Measurements from ENCODE around the gene PTPRR.

DNA sequence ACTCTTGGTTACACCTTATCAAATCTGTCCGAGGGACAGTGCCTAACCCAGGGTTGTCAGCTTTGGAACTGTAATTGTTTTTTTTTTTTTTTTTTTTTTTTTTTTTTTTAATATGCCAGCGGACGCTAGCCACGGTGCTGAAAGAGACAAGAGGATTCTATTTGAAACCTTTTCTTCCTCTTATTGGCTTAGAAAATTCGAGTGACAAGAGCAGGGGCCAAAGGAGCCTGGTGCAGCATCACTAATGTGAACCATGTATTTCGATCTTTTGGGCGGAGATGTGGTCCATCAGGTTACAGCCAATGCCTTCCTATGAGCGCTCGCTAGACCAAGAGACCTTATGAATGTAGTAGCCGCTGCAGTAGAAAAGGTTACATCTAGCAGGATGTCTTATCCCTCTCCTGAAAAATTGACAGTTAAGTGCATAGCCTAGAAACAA lies 922 bp downstream of the PTPRR start:
- TF ChIP-seq, protein P1, sequence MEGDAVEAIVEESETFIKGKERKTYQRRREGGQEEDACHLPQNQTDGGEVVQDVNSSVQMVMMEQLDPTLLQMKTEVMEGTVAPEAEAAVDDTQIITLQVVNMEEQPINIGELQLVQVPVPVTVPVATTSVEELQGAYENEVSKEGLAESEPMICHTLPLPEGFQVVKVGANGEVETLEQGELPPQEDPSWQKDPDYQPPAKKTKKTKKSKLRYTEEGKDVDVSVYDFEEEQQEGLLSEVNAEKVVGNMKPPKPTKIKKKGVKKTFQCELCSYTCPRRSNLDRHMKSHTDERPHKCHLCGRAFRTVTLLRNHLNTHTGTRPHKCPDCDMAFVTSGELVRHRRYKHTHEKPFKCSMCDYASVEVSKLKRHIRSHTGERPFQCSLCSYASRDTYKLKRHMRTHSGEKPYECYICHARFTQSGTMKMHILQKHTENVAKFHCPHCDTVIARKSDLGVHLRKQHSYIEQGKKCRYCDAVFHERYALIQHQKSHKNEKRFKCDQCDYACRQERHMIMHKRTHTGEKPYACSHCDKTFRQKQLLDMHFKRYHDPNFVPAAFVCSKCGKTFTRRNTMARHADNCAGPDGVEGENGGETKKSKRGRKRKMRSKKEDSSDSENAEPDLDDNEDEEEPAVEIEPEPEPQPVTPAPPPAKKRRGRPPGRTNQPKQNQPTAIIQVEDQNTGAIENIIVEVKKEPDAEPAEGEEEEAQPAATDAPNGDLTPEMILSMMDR (IDR thresholded peaks at IDR 0.05), result no peak
- no peak for TF ChIP-seq POLR2A (IDR thresholded peaks at IDR 0.05)

Measured in adrenal gland (tissue), 5 donors.